GM18520 (cell line): ENCODE data around the gene IL1B.

Experiments
- ATAC-seq: cut with Tn5 transposase; IDR thresholded peaks from one replicate; pipeline ENCODE4 v1.9.1; 2021; ENCODE audit not compliant: unreplicated experiment

The IL1B gene

GRCh38 chr2:112811276-112811831 lies 25.2 kb downstream of the IL1B start:
- no peak for ATAC-seq

- no peak for ATAC-seq
Measured at GRCh38 chr2:112809112-112809511, 27.5 kb downstream of the IL1B start.

- no peak for ATAC-seq
Measured at GRCh38 chr2:112807233-112807807, 29.3 kb downstream of the IL1B start.

DNA sequence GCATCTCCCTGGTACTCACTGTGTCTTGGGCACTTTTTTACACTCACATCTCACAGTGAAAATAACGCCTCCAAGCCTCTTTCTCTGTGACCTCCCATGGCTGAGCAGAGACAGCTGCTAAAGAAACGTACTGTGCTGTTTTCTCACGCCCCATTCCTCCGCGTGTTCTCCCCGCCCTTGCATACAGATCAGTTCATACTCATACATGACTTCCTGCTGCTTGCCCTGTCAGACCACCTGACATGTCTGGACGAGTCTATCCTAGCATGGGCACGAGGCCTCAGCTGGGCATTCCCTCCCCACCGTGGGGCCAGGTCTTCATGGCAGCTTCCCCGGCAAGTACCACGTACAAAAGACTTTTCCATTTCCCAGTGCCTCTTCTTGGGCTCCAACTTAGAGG lies 31.0 kb downstream of the IL1B start:
- peak; percentile 67 for ATAC-seq

GRCh38 chr2:112803691-112804521 lies 32.7 kb downstream of the IL1B start:
- peak; percentile 39 for ATAC-seq

DNA sequence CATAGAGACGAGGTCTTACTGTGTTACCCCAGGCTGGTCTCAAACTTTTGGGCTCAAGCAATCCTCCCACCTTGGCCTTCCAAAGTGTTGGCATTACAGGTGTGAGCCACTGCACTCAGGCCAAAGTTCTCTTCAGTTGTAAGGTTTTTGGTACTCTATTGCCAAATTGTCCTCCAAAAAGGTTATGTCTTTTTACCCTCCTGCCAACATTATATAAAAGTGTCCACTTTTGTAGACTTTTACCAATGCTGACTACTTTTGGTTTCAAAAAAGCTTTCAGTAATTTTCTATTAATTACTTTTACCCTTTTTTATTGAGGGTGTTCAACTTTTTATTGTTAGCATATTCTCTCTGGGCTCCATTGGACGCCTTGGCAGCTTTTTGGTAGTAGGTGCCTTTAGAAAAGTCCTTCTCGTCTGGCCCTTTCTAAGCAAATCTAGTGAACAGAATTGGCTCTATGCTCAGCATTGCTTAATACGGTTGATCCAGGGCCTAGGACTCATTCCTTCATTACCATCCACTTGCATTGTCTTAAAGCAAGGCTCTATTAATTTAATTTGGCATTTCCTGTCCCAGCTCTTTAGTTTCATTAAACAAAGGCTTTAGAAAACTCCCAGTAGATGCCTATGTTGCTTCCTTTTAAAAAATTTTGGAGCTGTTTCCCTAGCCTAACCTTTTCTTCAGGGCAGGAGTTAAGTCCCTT lies 35.5 kb downstream of the IL1B start:
- no peak for ATAC-seq

GRCh38 chr2:112798979-112799975 lies 37.3 kb downstream of the IL1B start:
- no peak for ATAC-seq

DNA sequence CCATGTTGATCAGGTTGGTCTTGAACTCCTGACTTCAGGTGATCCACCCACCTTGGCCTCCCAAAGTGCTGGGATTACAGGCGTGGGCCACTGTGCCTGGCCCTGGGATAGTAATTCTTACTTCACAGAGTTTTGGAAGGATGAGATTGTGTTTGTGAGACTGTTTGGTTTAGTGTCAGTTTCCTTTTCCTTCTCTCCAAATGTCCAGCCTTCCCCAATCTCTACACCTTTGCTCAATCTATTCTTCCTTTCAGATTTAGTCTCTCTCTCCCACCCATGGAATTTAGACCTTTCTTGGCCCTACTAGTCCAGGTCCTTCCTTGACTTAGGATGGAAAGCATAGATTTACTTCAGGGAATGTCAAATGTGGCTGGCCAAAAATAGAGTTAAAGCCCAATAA lies 40.1 kb downstream of the IL1B start:
- no peak for ATAC-seq

DNA sequence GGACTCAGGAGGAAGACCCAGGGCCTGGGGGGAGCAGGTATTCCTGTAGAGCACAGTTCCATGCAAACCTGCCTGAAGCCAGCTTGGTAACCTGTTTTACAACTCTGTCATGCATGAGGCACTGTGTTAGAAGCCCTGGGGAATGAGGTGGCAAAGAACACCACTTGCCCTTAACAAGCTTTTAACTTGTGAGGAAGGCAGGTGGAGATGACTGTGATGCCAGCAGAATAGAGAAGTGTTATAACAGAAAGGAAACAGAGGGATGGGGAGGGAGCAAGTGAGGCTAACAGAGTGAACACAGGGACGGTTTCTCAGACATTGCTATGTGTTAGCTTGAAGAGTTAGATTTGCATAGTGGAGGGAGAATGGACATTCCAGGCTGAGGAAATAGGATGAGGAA lies 40.8 kb downstream of the IL1B start:
- no peak for ATAC-seq

DNA sequence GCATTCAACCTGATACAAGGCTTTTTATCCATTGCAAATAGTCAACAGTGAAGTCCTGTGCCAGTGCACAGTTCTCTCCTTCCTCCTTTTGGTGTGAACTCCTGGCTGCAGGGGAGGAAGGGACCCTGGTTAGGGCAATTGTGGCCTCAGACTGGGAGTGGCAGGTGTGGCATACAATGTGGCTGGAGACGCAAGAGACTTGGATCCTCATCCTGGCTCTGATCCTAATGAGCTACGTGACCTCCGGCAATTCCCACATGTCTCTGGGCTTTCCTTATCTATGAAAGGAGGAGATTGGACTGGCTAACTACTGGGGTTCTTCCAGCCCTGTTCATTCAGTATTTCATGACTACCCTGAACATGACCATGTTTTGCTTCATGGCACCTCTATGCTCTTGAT lies 41.7 kb downstream of the IL1B start:
- no peak for ATAC-seq

GRCh38 chr2:112794131-112794733 lies 42.3 kb downstream of the IL1B start:
- peak; percentile 70 for ATAC-seq

DNA sequence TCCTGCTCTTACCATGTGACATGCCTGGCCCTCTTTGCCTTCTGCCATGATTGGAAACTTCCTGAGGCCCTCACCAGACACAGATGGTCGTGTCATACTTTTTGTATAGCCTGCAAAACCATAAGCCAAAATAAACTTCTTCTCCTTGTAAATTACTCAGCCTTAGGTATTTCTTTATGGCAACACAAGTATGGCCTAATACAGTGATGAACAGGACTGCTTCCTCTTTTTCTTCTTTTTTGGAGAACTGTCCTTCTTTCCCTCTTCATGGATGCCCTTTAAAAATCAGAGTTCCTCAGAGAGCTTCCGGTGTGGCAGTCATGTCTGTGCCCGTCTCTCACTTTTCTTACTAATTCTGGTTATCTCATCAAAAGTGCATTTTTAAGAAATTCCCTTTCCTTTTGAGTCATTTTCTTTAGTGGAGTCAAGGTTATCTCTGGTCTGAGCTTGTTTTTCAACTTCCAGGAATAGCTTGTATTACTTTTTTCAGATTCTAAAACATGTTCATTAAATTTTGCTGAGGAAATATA lies 43.1 kb downstream of the IL1B start:
- no peak for ATAC-seq

DNA sequence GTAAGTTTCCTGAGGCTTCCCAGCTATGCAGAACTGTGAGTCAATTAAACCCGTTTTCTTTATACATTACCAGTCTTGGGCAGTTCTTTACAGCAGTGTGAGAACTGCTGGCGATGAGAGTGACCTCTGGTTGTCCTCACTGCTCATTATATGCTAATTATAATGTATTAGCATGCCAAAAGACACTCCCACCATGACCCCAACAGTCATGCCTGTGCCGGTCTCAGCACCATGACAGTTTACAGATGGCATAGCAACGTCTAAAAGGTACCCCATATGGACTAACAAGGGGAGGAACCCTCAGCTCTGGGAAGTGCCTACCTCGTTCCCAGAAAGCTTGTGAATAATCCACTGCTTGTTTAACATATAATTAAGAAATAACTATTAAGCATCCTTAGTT lies 44.2 kb downstream of the IL1B start:
- ATAC-seq: no peak

- no peak for ATAC-seq
Measured at GRCh38 chr2:112791693-112792230, 44.8 kb downstream of the IL1B start.

GRCh38 chr2:112791019-112791418 lies 45.6 kb downstream of the IL1B start:
- ATAC-seq: no peak

DNA sequence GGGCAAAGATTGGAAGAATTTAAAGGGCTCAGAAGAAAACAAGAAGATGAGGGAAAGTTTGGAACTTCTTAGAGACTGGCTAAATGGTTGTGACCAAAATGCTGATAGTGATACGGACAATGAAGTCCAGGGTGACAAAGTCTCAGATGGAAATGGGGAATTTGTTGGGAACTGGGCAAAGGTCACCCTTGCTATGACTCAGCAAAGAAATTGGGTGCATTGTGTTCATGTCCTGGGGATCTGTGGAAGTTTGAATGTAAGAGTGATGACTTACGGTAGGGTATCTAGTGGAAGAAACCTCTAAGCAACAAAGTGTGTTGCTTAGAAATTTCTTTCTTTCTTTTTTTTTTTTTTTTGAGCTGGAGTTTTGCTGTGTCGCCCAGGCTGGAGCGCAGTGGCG lies 46.3 kb downstream of the IL1B start:
- ATAC-seq: no peak

DNA sequence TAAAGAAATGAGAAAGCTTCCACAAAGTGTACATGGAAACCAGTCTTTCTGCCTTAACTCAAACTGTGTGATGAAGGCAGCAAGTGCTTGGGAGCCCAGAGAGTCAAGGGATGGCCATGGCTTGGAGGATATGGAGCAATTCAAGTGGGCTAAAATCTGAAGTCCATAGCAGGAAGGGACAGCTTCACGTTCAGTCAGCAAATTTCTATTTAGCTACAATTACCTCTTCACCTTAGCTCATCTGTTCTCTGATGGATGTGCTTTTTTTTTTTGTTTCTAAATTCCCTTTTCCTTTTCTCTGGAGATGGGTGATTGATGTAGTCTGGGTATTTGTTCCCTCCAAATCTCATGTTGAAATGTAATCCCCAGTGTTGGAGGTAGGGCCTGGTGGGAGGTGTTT lies 47.4 kb downstream of the IL1B start:
- ATAC-seq: no peak

- no peak for ATAC-seq
Measured at GRCh38 chr2:112788653-112789052, 47.9 kb downstream of the IL1B start.

DNA sequence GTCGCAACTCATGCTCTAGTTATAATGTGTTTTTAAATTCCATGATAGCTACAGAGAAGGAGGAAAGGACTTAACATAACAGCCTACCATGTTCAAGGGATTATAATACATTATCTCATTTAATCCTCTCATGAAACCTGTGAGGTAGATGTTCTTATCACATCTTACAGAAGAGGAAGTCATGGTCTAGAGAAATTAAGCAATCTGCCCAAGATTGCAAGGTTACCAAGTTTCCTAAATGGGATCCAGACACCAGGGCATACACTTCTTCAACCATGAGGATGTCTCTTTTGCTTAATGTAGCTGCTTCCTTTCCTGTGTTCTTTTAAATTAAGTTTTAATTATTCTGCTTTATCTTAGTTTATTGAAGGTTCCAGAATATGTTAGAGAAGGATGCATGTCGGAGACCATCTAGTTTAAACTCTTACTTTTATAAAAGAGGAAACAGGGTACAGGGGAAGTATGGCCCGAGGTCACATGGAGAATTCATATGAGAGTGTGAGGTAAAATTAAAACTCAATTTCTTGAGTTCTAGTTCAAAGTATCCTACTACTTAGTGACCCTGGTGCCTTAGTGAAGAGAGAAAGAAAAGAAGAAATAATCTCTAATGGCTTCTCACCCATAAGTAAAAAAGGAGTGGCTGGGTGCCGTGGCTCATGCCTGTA lies 48.7 kb downstream of the IL1B start:
- no peak for ATAC-seq
